ENCODE data around the gene SAMD14. TPM values are rescaled to one million over a fixed set of nuclear protein-coding genes. Genes with fewer than 3 reads are reported as not detected.

Gene SAMD14
- total and polyA plus RNA-seq, 2 donors (not counting 1 experiment from before 2014, with no cell fraction given): 0.13 to 0.89 TPM

DNA sequence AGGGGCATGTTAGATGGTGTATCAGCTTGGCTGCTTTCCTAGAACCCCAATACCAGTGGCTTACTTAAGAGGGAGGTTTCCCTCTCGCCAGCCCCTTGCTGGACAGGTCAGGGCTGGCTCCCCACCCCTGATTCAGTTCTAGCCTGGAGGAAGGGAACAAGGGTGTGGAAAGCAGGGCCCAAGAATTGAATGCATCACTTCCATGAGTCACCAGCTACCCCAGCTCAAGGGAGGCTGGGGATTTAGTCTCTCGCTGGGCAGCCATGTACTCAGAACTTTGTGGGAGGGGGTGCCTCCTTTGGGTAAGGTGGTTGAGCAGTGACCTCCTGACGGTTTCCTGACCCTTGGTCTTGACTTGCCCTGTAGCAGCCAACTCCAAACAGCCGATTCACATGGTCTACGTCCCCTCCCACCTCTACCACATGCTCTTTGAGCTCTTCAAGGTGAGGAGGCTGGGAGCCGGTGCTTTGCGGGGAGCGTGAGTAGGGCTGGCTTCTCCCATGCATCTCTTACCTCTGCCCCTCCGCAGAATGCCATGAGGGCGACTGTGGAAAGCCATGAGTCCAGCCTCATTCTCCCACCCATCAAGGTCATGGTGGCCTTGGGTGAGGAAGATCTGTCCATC lies 22.1 kb downstream of the SAMD14 start:
- no peak for ATAC-seq (ENCODE audit: low read depth)
- no peak overlapping the region for H2AFZ ChIP-seq (ENCODE audit: insufficient read depth, low read depth, low read length, poor library complexity, severe bottlenecking)
- 84% methylated on average over 4 of the region's 10 CpGs for WGBS (ENCODE audit: insufficient coverage)
- intact Hi-C loops (cut with micrococcal nuclease): no loop called here
- H3K36me3 ChIP-seq (replicated peaks in 1 of 2; ENCODE audit: control extremely low read depth in 1 of 2, control insufficient read depth in 1 of 2, extremely low read depth in 1 of 2, insufficient read depth in 2 of 2, low read length in 1 of 2): peaks cover 0 to 47% of the 10 kb centered on the region in 2 experiments
- H3K9ac ChIP-seq (ENCODE audit: low read length): no peak overlapping the region
- H3K27me3 Mint-ChIP-seq: no peaks in the 10 kb centered on the region
- no peaks in the 10 kb centered on the region for H3K27me3 ChIP-seq (replicated peaks in 1 of 4; ENCODE audit: control extremely low read depth in 1 of 4, control insufficient read depth in 3 of 4, insufficient read depth in 4 of 4, low read length in 3 of 4)
- TF ChIP-seq EZH2 (IDR thresholded peaks at IDR 0.05; ENCODE audit: borderline replicate concordance, insufficient read depth, low read depth, low read length, poor library complexity, severe bottlenecking): no peak
- TF ChIP-seq CTCF (IDR thresholded peaks at IDR 0.05): no peak
- H3K9me3 Mint-ChIP-seq (ENCODE audit: insufficient read depth): no peaks in the 10 kb centered on the region
- H3K9me3 ChIP-seq (ENCODE audit: control extremely low read depth in 1 of 3, control insufficient read depth in 2 of 3, insufficient read depth in 1 of 3, low read length in 2 of 3): no peaks in the 10 kb centered on the region
- no peak overlapping the region for H3K27ac Mint-ChIP-seq
- CTCF ChIA-PET: interaction anchor here (0.9 to 2.6 kb wide), 3 partner anchors 14 to 21 kb away, joined by 3 to 8 read pairs (median 5); partner anchors contain the start of gene PDK2
- H3K4me1 ChIP-seq (ENCODE audit: control insufficient read depth in 2 of 2, insufficient read depth in 2 of 2, low read length in 2 of 2): no peaks in the 10 kb centered on the region
- POLR2A ChIA-PET: no interaction called here
- no peaks in the 10 kb centered on the region for H3K4me1 Mint-ChIP-seq
- H3K4me3 Mint-ChIP-seq: no peak overlapping the region
- H3K4me2 ChIP-seq (replicated peaks; ENCODE audit: low read depth, low read length, poor library complexity, severe bottlenecking): no peak overlapping the region
- DNase-seq: no peak
- no peak overlapping the region for H3K4me3 ChIP-seq (ENCODE audit: control extremely low read depth in 1 of 5, extremely low read depth in 1 of 5, insufficient read depth in 1 of 5, low read depth in 2 of 5, low read length in 4 of 5)
- H3K27ac ChIP-seq (ENCODE audit: low read length in 2 of 2): no peak overlapping the region
- H4K20me1 ChIP-seq (ENCODE audit: control insufficient read depth, insufficient read depth, low read length, poor library complexity, severe bottlenecking): peaks cover 3% of the 10 kb centered on the region
- no peaks in the 10 kb centered on the region for H3K79me2 ChIP-seq (ENCODE audit: control insufficient read depth, insufficient read depth, low read length)

DNA sequence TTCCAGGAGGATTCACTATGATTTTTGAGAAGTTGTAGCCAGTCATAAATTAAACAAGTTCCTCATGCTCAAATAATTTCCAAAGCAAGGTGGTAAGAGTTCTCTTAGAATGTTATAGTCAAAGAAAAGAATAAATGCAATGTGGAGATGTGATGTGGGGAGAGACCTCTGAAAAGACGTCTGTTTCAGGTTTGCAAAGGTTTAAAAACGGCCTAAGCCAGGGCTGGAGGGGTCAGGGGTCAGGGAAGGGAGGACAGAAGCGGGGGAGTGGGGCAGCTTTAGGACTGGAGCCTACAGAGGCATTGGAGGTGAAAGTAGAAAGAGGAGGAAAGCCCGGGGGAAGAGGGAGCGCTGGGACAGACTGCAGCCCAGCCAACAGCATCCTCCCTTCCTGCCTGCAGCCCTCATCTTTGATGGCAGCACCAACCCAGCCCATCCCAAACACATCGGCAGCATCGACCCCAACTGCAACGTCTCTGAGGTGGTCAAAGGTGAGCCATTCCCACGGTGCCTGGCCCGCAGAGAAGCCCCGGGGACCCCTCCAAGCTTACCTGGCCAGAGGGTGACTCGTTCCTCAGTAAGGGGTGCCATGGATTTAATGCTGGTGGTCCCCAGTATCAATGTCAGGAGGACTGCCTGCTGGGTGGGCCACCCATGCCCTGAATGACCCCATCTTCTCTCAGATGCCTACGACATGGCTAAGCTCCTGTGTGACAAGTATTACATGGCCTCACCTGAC lies 23.4 kb downstream of the SAMD14 start:
- Histone ChIP-seq H2AFZ (ENCODE audit: insufficient read depth, low read depth, low read length, poor library complexity, severe bottlenecking) (no peak overlapping the region), H3K9ac (ENCODE audit: low read length) (no peak overlapping the region), H3K27ac (ENCODE audit: low read length in 2 of 2) (no peak overlapping the region), H3K4me3 (ENCODE audit: control extremely low read depth in 1 of 5, extremely low read depth in 1 of 5, insufficient read depth in 1 of 5, low read depth in 2 of 5, low read length in 4 of 5) (no peak overlapping the region), H3K4me1 (ENCODE audit: control insufficient read depth in 2 of 2, insufficient read depth in 2 of 2, low read length in 2 of 2) (no peaks in the 10 kb centered on the region), H3K79me2 (ENCODE audit: control insufficient read depth, insufficient read depth, low read length) (no peaks in the 10 kb centered on the region), H3K9me3 (ENCODE audit: control extremely low read depth in 1 of 3, control insufficient read depth in 2 of 3, insufficient read depth in 1 of 3, low read length in 2 of 3) (no peaks in the 10 kb centered on the region), H3K27me3 (replicated peaks in 1 of 4; ENCODE audit: control extremely low read depth in 1 of 4, control insufficient read depth in 3 of 4, insufficient read depth in 4 of 4, low read length in 3 of 4) (no peaks in the 10 kb centered on the region), H3K36me3 (replicated peaks in 1 of 2; ENCODE audit: control extremely low read depth in 1 of 2, control insufficient read depth in 1 of 2, extremely low read depth in 1 of 2, insufficient read depth in 2 of 2, low read length in 1 of 2) (peaks cover 0 to 58% of the 10 kb centered on the region in 2 experiments), H4K20me1 (ENCODE audit: control insufficient read depth, insufficient read depth, low read length, poor library complexity, severe bottlenecking) (peaks cover 16% of the 10 kb centered on the region), H3K4me2 (replicated peaks; ENCODE audit: low read depth, low read length, poor library complexity, severe bottlenecking) (no peak overlapping the region)
- H3K27ac Mint-ChIP-seq: no peak overlapping the region
- ChIA-PET CTCF (interaction anchor here (0.9 to 2.6 kb wide), 3 partner anchors 12 to 72 kb away, joined by 3 to 8 read pairs (median 3); partner anchors contain the start of gene PDK2), POLR2A (no interaction called here)
- DNase-seq: no peak
- no peaks in the 10 kb centered on the region for H3K9me3 Mint-ChIP-seq (ENCODE audit: insufficient read depth)
- H3K4me1 Mint-ChIP-seq: no peaks in the 10 kb centered on the region
- ATAC-seq (ENCODE audit: low read depth): no peak
- H3K27me3 Mint-ChIP-seq: no peaks in the 10 kb centered on the region
- WGBS (ENCODE audit: insufficient coverage): 93% methylated on average over 9 of the region's 13 CpGs
- no peak overlapping the region for H3K4me3 Mint-ChIP-seq
- intact Hi-C loops (cut with micrococcal nuclease): no loop called here
- TF ChIP-seq CTCF (IDR thresholded peaks at IDR 0.05): no peak
- TF ChIP-seq EZH2 (IDR thresholded peaks at IDR 0.05; ENCODE audit: borderline replicate concordance, insufficient read depth, low read depth, low read length, poor library complexity, severe bottlenecking): no peak
